GM23338 (cell line): ENCODE results near the gene NR2C2AP. TPM values are rescaled to one million over a fixed set of nuclear protein-coding genes. Genes with fewer than 3 reads are reported as not detected.
A peak's percentile ranks its signal among the peaks of the same experiment; 100 is the strongest.

Experiments
- ATAC-seq: fragments of 200-7000 bp; cut with Tn5 transposase; 3 replicates; pipeline ENCODE4 v1.9.1; 2020
- DNase-seq: peaks from one replicate; pipeline ENCODE4 v3.0.0-alpha.2; 2015; ENCODE audit warnings: low spot score
- H2AFZ ChIP-seq: fragments of 200-600 bp; sonication (generic); 2 replicates; pipeline ENCODE4 v1.8.0; 2016; ENCODE audit warnings: antibody characterized with exemption, mild to moderate bottlenecking, moderate library complexity
- H3F3A ChIP-seq: fragments of 200-600 bp; sonication (generic); replicated peaks from 2 replicates; pipeline ENCODE4 v1.8.0; 2017; ENCODE audit warnings: antibody characterized with exemption, mixed run types, low read depth
- H3K27ac ChIP-seq: fragments of 200-600 bp; sonication (generic); 2 replicates; pipeline ENCODE4 v1.6.1; 2016; ENCODE audit warnings: low read depth
- H3K27me3 ChIP-seq: fragments of 200-600 bp; sonication (generic); 2 replicates; pipeline ENCODE4 v1.8.0; 2016; ENCODE audit warnings: mild to moderate bottlenecking, mixed run types, moderate library complexity; ENCODE audit not compliant: insufficient read depth
- H3K36me3 ChIP-seq: fragments of 200-600 bp; sonication (generic); 2 replicates; pipeline ENCODE4 v1.8.0; 2016; ENCODE audit warnings: mild to moderate bottlenecking; ENCODE audit not compliant: insufficient read depth
- H3K4me1 ChIP-seq: fragments of 200-600 bp; sonication (generic); 2 replicates; pipeline ENCODE4 v1.8.0; 2016; ENCODE audit warnings: mild to moderate bottlenecking, moderate library complexity; ENCODE audit not compliant: insufficient read depth
- H3K4me2 ChIP-seq: fragments of 200-600 bp; sonication (generic); 2 replicates; pipeline ENCODE4 v1.7.1; 2017; ENCODE audit warnings: mixed run types
- H3K4me3 ChIP-seq: fragments of 200-600 bp; sonication (generic); 2 replicates; pipeline ENCODE4 v1.6.1; 2016; ENCODE audit warnings: mixed run types
- H3K79me2 ChIP-seq: fragments of 200-600 bp; sonication (generic); replicated peaks from 2 replicates; pipeline ENCODE4 v1.8.0; 2017; ENCODE audit warnings: mild to moderate bottlenecking; ENCODE audit not compliant: insufficient read depth
- H3K9me2 ChIP-seq: fragments of 200-600 bp; sonication (generic); 2 replicates; pipeline ENCODE4 v1.8.0; 2017; ENCODE audit not compliant: insufficient read depth
- H4K20me1 ChIP-seq: fragments of 200-600 bp; sonication (generic); replicated peaks from 2 replicates; pipeline ENCODE4 v1.8.0; 2017; ENCODE audit warnings: mild to moderate bottlenecking; ENCODE audit not compliant: insufficient read depth
- H3K27ac Mint-ChIP-seq: 2 replicates; pipeline ENCODE4 v1.8.0; 2020; ENCODE audit warnings: inconsistent platforms, mild to moderate bottlenecking, moderate library complexity, mixed read lengths
- H3K27me3 Mint-ChIP-seq: 3 replicates; pipeline ENCODE4 v1.8.0; 2022; ENCODE audit warnings: low read depth, mild to moderate bottlenecking, moderate library complexity, mixed read lengths, inconsistent platforms; ENCODE audit not compliant: insufficient read depth, poor library complexity
- H3K36me3 Mint-ChIP-seq: 3 replicates; pipeline ENCODE4 v1.8.0; 2021; ENCODE audit warnings: low read depth, mild to moderate bottlenecking, inconsistent platforms, moderate library complexity, mixed read lengths
- H3K4me1 Mint-ChIP-seq: 3 replicates; pipeline ENCODE4 v1.8.0; 2020; ENCODE audit warnings: mild to moderate bottlenecking, inconsistent platforms, mixed read lengths
- H3K4me3 Mint-ChIP-seq: 3 replicates; pipeline ENCODE4 v1.8.0; 2021; ENCODE audit warnings: moderate library complexity, mild to moderate bottlenecking, inconsistent platforms, mixed read lengths
- H3K9me3 Mint-ChIP-seq: 3 replicates; pipeline ENCODE4 v1.8.0; 2020; ENCODE audit warnings: moderate library complexity, mild to moderate bottlenecking, inconsistent platforms, mixed read lengths
- CREB1 ChIP-seq: fragments of 250-450 bp; sonication (Bioruptor Pico); IDR thresholded peaks from 2 replicates; pipeline ENCODE4 v1.5.0; 2020; ENCODE audit warnings: low read depth, mild to moderate bottlenecking, moderate library complexity
- CTCF ChIP-seq, 2 experiments: fragments of 200-600 bp in 1 of 2; sonication (generic) in 1 of 2; conservative IDR thresholded peaks; 2 replicates each; pipeline versions ENCODE4 v1.5.1 to v1.6.1; 2016 to 2017; ENCODE audit warnings: antibody characterized with exemption in 2 of 2, low read depth in 2 of 2, mild to moderate bottlenecking in 2 of 2, moderate library complexity in 1 of 2
- ETS1 ChIP-seq: IDR thresholded peaks from 2 replicates; pipeline ENCODE4 v1.6.1; 2016; ENCODE audit warnings: antibody characterized with exemption
- EZH2phosphoT487 ChIP-seq: fragments of 200-600 bp; sonication (generic); IDR thresholded peaks from one replicate; pipeline ENCODE4 v1.8.1; 2018; ENCODE audit warnings: antibody characterized with exemption; ENCODE audit not compliant: unreplicated experiment
- JUNB ChIP-seq: IDR thresholded peaks from one replicate; pipeline ENCODE4 v1.6.1; 2016; ENCODE audit warnings: antibody characterized with exemption; ENCODE audit not compliant: unreplicated experiment
- POLR2AphosphoS5 ChIP-seq: IDR thresholded peaks from 2 replicates; pipeline ENCODE4 v1.6.1; 2016; ENCODE audit warnings: antibody characterized with exemption, low read depth
- REST ChIP-seq: IDR thresholded peaks from one replicate; pipeline ENCODE4 v1.6.1; 2018; ENCODE audit warnings: antibody characterized with exemption; ENCODE audit not compliant: unreplicated experiment
- STAT1 ChIP-seq: IDR thresholded peaks from one replicate; pipeline ENCODE4 v1.6.1; 2016; ENCODE audit warnings: antibody characterized with exemption; ENCODE audit not compliant: unreplicated experiment
- ZNF114 ChIP-seq: fragments of 250-450 bp; sonication (Bioruptor Pico); IDR thresholded peaks from 2 replicates; pipeline ENCODE4 v1.5.0; 2020; ENCODE audit warnings: mild to moderate bottlenecking, moderate library complexity
- long read RNA-seq: library from polyadenylated mRNA; unstranded; transcript quantifications from one replicate; pipeline ENCODE4 v2.0.0, GENCODE V29; 2020; ENCODE audit not compliant: unreplicated experiment
- polyA plus RNA-seq: library from polyadenylated mRNA; unstranded; fragments of >200 nt; fragmentation: Nextera tagmentation; extraction: Ambion mirVana; gene quantifications from 2 replicates; pipeline ENCODE4 v1.2.1, GENCODE V29; 2016
- total RNA-seq: library from RNA; depleted of rRNA; stranded (reverse); fragments of >200 nt; shearing (Covaris generic); gene quantifications from 2 replicates; pipeline ENCODE4 v1.2.3, GENCODE V29; 2014; rRNA removed

NR2C2AP gene
- 14.4 and 14.6 TPM in 2 replicates for total RNA-seq
- polyA plus RNA-seq, result 25.7 and 27.6 TPM in 2 replicates
- long read RNA-seq, transcript NR2C2AP-202 (6 exons, 859 nt), result major isoform, 5 of 18 reads
- long read RNA-seq, partial matches to known transcripts, result 2 of 18 reads
- long read RNA-seq, other reads (novel, unspliced or antisense), result 5 of 18 reads

GRCh38 chr19:19203012-19203856 is at the start of gene NR2C2AP:
Gene NR2C2AP, minus strand, starts transcription at chr19:19203414. Its CDS starts 354 bp downstream, at chr19:19203060.
- Mint-ChIP-seq H3K36me3 (peaks cover 30% of the 10 kb centered on the region), H3K27me3 (peaks cover 55% of the 10 kb centered on the region), H3K4me1 (peaks cover 11% of the 10 kb centered on the region; the same call in 2 of the 3 replicates), H3K27ac (peak within 1 kb of the TSS; percentile 93), H3K4me3 (peak within 1 kb of the TSS; percentile 93), H3K9me3 (peaks cover 4% of the 10 kb centered on the region; the same call in 2 of the 3 replicates)
- TF ChIP-seq CREB1 (CRISPR knock-in tag), result 0 out of 2 replicates have a peak, but pooled peaks have one; percentile 26
- no peak for TF ChIP-seq EZH2phosphoT487
- no peak for TF ChIP-seq STAT1
- TF ChIP-seq JUNB, result no peak
- TF ChIP-seq POLR2AphosphoS5, result peak; percentile 45
- Histone ChIP-seq H2AFZ (peak within 1 kb of the TSS; percentile 78; the same call in 1 of the 2 replicates), H3K27ac (0 out of 2 replicates have a peak within 1 kb of the TSS, but pooled peaks have one; percentile 37), H3K27me3 (peaks cover 37% of the 10 kb centered on the region), H3K4me1 (0 out of 2 replicates have a peak, but pooled peaks cover 6% of the 10 kb centered on the region), H3K9me2 (no peaks in the 10 kb centered on the region), H3K79me2 (no peaks in the 10 kb centered on the region), H3K36me3 (no peaks in the 10 kb centered on the region), H3F3A (0 out of 2 replicates have a peak, but pooled peaks cover 9% of the 10 kb centered on the region), H3K4me2 (peak within 1 kb of the TSS; percentile 92), H4K20me1 (no peaks in the 10 kb centered on the region; the same call in 1 of the 2 replicates), H3K4me3 (peak within 1 kb of the TSS; percentile 96)
- DNase-seq (peak; percentile 92), ATAC-seq (peak; percentile 84)

DNA sequence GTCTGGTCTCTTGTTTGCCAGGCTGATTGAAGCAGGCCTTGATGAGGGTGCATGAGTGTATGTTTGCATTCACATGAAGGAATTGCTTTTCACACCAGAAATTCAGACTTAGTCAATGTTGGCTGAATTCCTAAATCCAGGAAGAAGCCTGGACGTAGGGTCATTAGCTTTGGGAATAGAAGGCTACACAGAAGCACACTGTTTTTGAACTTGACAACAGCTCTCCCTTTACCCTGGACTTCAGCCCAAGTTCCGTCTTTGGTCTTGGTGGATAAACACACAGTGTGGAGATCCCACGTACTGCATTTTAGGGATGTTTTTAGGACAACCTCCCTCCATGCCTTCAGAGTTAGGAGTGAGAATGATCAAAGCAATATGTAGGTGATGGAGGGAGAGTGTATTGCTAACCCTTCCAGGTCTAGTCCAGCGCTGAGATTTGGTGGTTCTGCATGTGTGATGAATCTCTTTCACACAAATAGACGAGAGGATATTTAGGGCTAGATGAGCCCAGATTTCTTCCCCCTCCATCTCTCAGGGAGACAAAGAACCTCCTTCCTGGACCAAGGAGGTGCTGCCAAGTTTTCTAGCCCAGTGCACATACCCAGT is 47.1 kb upstream of the NR2C2AP start:
- no peak for ATAC-seq
- Histone ChIP-seq H3K79me2 (no peaks in the 10 kb centered on the region), H4K20me1 (no peaks in the 10 kb centered on the region; the same call in 1 of the 2 replicates), H3K9me2 (no peaks in the 10 kb centered on the region), H3K4me2 (no peak overlapping the region), H3K27ac (no peak overlapping the region), H3F3A (no peaks in the 10 kb centered on the region), H3K27me3 (peaks cover 27% of the 10 kb centered on the region; the same call in 1 of the 2 replicates), H3K4me1 (no peaks in the 10 kb centered on the region), H3K36me3 (no peaks in the 10 kb centered on the region), H2AFZ (no peak overlapping the region), H3K4me3 (no peak overlapping the region)
- no peaks in the 10 kb centered on the region for H3K4me1 Mint-ChIP-seq
- H3K4me3 Mint-ChIP-seq, result no peak overlapping the region
- DNase-seq, result no peak
- peaks cover 17% of the 10 kb centered on the region for H3K27me3 Mint-ChIP-seq
- no peaks in the 10 kb centered on the region for H3K36me3 Mint-ChIP-seq
- no peaks in the 10 kb centered on the region; the same call in 1 of the 3 replicates for H3K9me3 Mint-ChIP-seq
- H3K27ac Mint-ChIP-seq, result no peak overlapping the region
- no peak for TF ChIP-seq ETS1
- TF ChIP-seq REST, result no peak
- TF ChIP-seq CTCF (conservative IDR thresholded peaks at IDR 0.05; ENCODE audit: low read depth in 2 of 2), result no peak
- TF ChIP-seq EZH2phosphoT487, result no peak
- no peak for TF ChIP-seq ZNF114 (CRISPR knock-in tag)
- TF ChIP-seq STAT1, result no peak
